Hepatocyte (in vitro differentiated cells): ENCODE results near the gene NCKAP5L. TPM values are rescaled to one million over a fixed set of nuclear protein-coding genes. Genes with fewer than 3 reads are reported as not detected.

Experiments
- DNase-seq: peaks from one replicate; pipeline ENCODE4 v3.0.0-alpha.2; 2016; ENCODE audit warnings: low spot score
- H2AFZ ChIP-seq: fragments of 200-600 bp; sonication (generic); 2 replicates; pipeline ENCODE4 v1.6.0; 2016; ENCODE audit warnings: antibody characterized with exemption, mild to moderate bottlenecking
- H3K27ac ChIP-seq: fragments of 200-600 bp; sonication (generic); 2 replicates; pipeline ENCODE4 v1.5.1; 2016; ENCODE audit warnings: mild to moderate bottlenecking
- H3K27me3 ChIP-seq: fragments of 200-600 bp; sonication (generic); 2 replicates; pipeline ENCODE4 v1.6.1; 2016
- H3K36me3 ChIP-seq: fragments of 200-600 bp; sonication (generic); replicated peaks from 2 replicates; pipeline ENCODE4 v1.5.1; 2016; ENCODE audit warnings: low read depth; ENCODE audit not compliant: insufficient read depth
- H3K4me1 ChIP-seq: fragments of 200-600 bp; sonication (generic); 2 replicates; pipeline ENCODE4 v1.5.1; 2016; ENCODE audit warnings: mild to moderate bottlenecking, moderate library complexity; ENCODE audit not compliant: insufficient read depth
- H3K4me2 ChIP-seq: fragments of 200-600 bp; sonication (generic); 2 replicates; pipeline ENCODE4 v1.6.0; 2016
- H3K4me3 ChIP-seq: fragments of 200-600 bp; sonication (generic); 2 replicates; pipeline ENCODE4 v1.5.1; 2016; ENCODE audit warnings: mild to moderate bottlenecking
- H3K79me2 ChIP-seq: fragments of 200-600 bp; sonication (generic); 2 replicates; pipeline ENCODE4 v1.6.0; 2017; ENCODE audit warnings: mild to moderate bottlenecking
- H3K9me2 ChIP-seq: fragments of 200-600 bp; sonication (generic); replicated peaks from 2 replicates; pipeline ENCODE4 v1.6.0; 2017; ENCODE audit warnings: mild to moderate bottlenecking; ENCODE audit not compliant: insufficient read depth
- H3K9me3 ChIP-seq: fragments of 200-600 bp; sonication (generic); 2 replicates; pipeline ENCODE4 v1.5.1; 2016; ENCODE audit warnings: low read depth, mild to moderate bottlenecking
- H4K20me1 ChIP-seq: fragments of 200-600 bp; sonication (generic); 2 replicates; pipeline ENCODE4 v1.6.0; 2016; ENCODE audit warnings: mild to moderate bottlenecking; ENCODE audit not compliant: insufficient read depth, poor library complexity, severe bottlenecking
- CTCF ChIP-seq: fragments of 200-600 bp; sonication (generic); IDR thresholded peaks from 2 replicates; pipeline ENCODE4 v1.5.1; 2016; ENCODE audit warnings: antibody characterized with exemption, mild to moderate bottlenecking; ENCODE audit not compliant: poor library complexity
- EZH2 ChIP-seq: fragments of 200-600 bp; sonication (generic); IDR thresholded peaks from 2 replicates; pipeline ENCODE4 v1.6.1; 2016; ENCODE audit warnings: antibody characterized with exemption, mild to moderate bottlenecking, borderline replicate concordance
- EZH2phosphoT487 ChIP-seq: fragments of 200-600 bp; sonication (generic); IDR thresholded peaks from one replicate; pipeline ENCODE4 v1.6.1; 2018; ENCODE audit warnings: antibody characterized with exemption, mild to moderate bottlenecking, low read depth, moderate library complexity; ENCODE audit not compliant: unreplicated experiment, severe bottlenecking
- WGBS: methylation state at CpG from one replicate; pipeline ENCODE4 v1.1.6; 2016; ENCODE audit warnings: low lambda C conversion rate; ENCODE audit errors: missing lambda C conversion rate; 5-methylcytosine and 5-hydroxymethylcytosine counted together
- polyA plus RNA-seq: library from polyadenylated mRNA; unstranded; fragments of >200 nt; fragmentation: Nextera tagmentation; extraction: Ambion mirVana; gene quantifications from 2 replicates; pipeline ENCODE4 v1.2.1, GENCODE V29; 2016
- total RNA-seq: library from RNA; depleted of rRNA; stranded (reverse); fragments of >200 nt; gene quantifications from 2 replicates; pipeline ENCODE4 v1.2.3, GENCODE V29; 2014

Gene NCKAP5L
- total and polyA plus RNA-seq, 2 experiments from 2014 or later = 14.5 to 26.7 TPM

GRCh38 chr12:49761677-49762467, 66.3 kb downstream of the NCKAP5L start:
- H3K4me1 ChIP-seq = no peaks in the 10 kb centered on the region
- no peak overlapping the region for H3K4me3 ChIP-seq
- no peaks in the 10 kb centered on the region for H3K27me3 ChIP-seq
- no peaks in the 10 kb centered on the region for H3K9me3 ChIP-seq
- H3K36me3 ChIP-seq = peaks cover 5% of the 10 kb centered on the region
- H2AFZ ChIP-seq = no peak overlapping the region
- no peak for DNase-seq
- WGBS = 96% methylated on average over 4 of the region's 4 CpGs
- H4K20me1 ChIP-seq = peaks cover 23% of the 10 kb centered on the region
- peaks cover 12% of the 10 kb centered on the region for H3K79me2 ChIP-seq
- no peak for TF ChIP-seq EZH2
- TF ChIP-seq CTCF = no peak
- TF ChIP-seq EZH2phosphoT487 = no peak
- H3K4me2 ChIP-seq = no peak overlapping the region
- H3K9me2 ChIP-seq = no peaks in the 10 kb centered on the region
- no peak overlapping the region for H3K27ac ChIP-seq

GRCh38 chr12:49750996-49751393, 77.2 kb downstream of the NCKAP5L start:
- TF ChIP-seq CTCF = no peak
- no peak for TF ChIP-seq EZH2
- TF ChIP-seq EZH2phosphoT487 = no peak
- Histone ChIP-seq H3K4me1 (peaks cover 31% of the 10 kb centered on the region), H3K79me2 (peaks cover 97% of the 10 kb centered on the region), H3K27me3 (no peaks in the 10 kb centered on the region), H3K4me3 (no peak overlapping the region), H3K9me3 (no peaks in the 10 kb centered on the region), H3K27ac (peak overlapping the region; percentile 35), H3K4me2 (peak overlapping the region; percentile 53), H2AFZ (no peak overlapping the region), H3K36me3 (peaks cover 4% of the 10 kb centered on the region), H4K20me1 (peaks cover 99% of the 10 kb centered on the region), H3K9me2 (no peaks in the 10 kb centered on the region)
- 53% methylated on average over 1 of the region's 1 CpG for WGBS
- no peak for DNase-seq

- peak; percentile 46 for DNase-seq
- no peak overlapping the region for H3K4me3 ChIP-seq
- TF ChIP-seq EZH2 = no peak
- no peak for TF ChIP-seq CTCF
- TF ChIP-seq EZH2phosphoT487 = no peak
- no peaks in the 10 kb centered on the region for H3K9me3 ChIP-seq
- H2AFZ ChIP-seq = no peak overlapping the region
- H3K27ac ChIP-seq = peak overlapping the region; percentile 35
- H4K20me1 ChIP-seq = peaks cover 100% of the 10 kb centered on the region
- H3K36me3 ChIP-seq = peaks cover under 1% of the 10 kb centered on the region
- no peaks in the 10 kb centered on the region for H3K27me3 ChIP-seq
- no peaks in the 10 kb centered on the region for H3K9me2 ChIP-seq
- H3K4me2 ChIP-seq = peak overlapping the region; percentile 53
- peaks cover 31% of the 10 kb centered on the region for H3K4me1 ChIP-seq
- peaks cover 99% of the 10 kb centered on the region for H3K79me2 ChIP-seq
- WGBS = 73% methylated on average over 8 of the region's 8 CpGs
Measured at GRCh38 chr12:49750027-49750995, 77.9 kb downstream of the NCKAP5L start.
